Measurements from ENCODE around the gene ZEB2.

GRCh38 chr2:144476682-144477081, 43.2 kb downstream of the ZEB2 start:
- TF ChIP-seq CTCF (IDR thresholded peaks at IDR 0.05; ENCODE audit: low read length), result no peak
- TF ChIP-seq EZH2 (IDR thresholded peaks at IDR 0.05; ENCODE audit: borderline replicate concordance, low read length), result no peak
